Esophagus squamous epithelium (tissue), 5 donors: ENCODE measurements around the gene RAB20. TPM values are rescaled to one million over a fixed set of nuclear protein-coding genes. Genes with fewer than 3 reads are reported as not detected.

Source experiments
- DNase-seq: peaks from one replicate; lab custom pipeline; 2025; lab: John Stamatoyannopoulos, UW
- H3K27ac ChIP-seq, 4 donors: fragments of 200-600 bp; sonication (generic); one replicate each; pipeline ENCODE4 v1.5.1; 2016 to 2019; ENCODE audit warnings: mild to moderate bottlenecking in 1 of 4
- H3K27me3 ChIP-seq, 4 donors: fragments of 200-600 bp; sonication (generic); 1 replicate in 3 of 4; 2 replicates in 1 of 4; pipeline versions ENCODE4 v1.5.1 to v1.6.0; 2017 to 2021; ENCODE audit warnings: antibody characterized with exemption in 1 of 4
- H3K36me3 ChIP-seq, 3 donors: fragments of 200-600 bp; sonication (generic); one replicate each; pipeline ENCODE4 v1.5.1; 2016 to 2019
- H3K4me1 ChIP-seq, 3 donors: fragments of 200-600 bp; sonication (generic); one replicate each; pipeline ENCODE4 v1.5.1; 2017 to 2019
- H3K4me3 ChIP-seq, 4 donors: fragments of 200-600 bp; sonication (generic); 1 replicate in 3 of 4; 2 replicates in 1 of 4; pipeline ENCODE4 v1.5.1; 2016 to 2019; ENCODE audit warnings: mild to moderate bottlenecking in 2 of 4, moderate library complexity in 1 of 4
- H3K9me3 ChIP-seq, 3 donors: fragments of 200-600 bp; sonication (generic); one replicate each; pipeline ENCODE4 v1.5.1; 2016 to 2019
- POLR2A ChIP-seq, 4 donors: fragments of 450-650 bp; IDR thresholded peaks; one replicate each; pipeline ENCODE4 v1.6.1; 2017; ENCODE audit warnings: antibody characterized with exemption in 4 of 4, mild to moderate bottlenecking in 4 of 4, moderate library complexity in 3 of 4
- WGBS, 2 donors: methylation state at CpG; one replicate each; pipeline ENCODE4 v1.1.5; 2018; 5-methylcytosine and 5-hydroxymethylcytosine counted together
- intact Hi-C: fragments of 100-400 bp; cut with DNase I; formaldehyde crosslinking; loops from one replicate; pipeline ENCODE4 v1.15.0; 2022
- total RNA-seq, 4 donors: library from RNA; depleted of rRNA; stranded (reverse); fragments of >200 nt; gene quantifications; one replicate each; pipeline ENCODE4 v1.1.0, GENCODE V29; 2016
- TF ChIP-seq, protein P1 (sequence below), 6 experiments: fragments of 450-650 bp in 4 of 6; fragments of 200-600 bp in 2 of 6; sonication (generic) in 2 of 6; IDR thresholded peaks; one replicate each; pipeline ENCODE4 v1.5.1; 2016 to 2019; ENCODE audit warnings: antibody characterized with exemption in 6 of 6, mild to moderate bottlenecking in 4 of 6, moderate library complexity in 4 of 6
- donor health status: DM: yes; HTN: yes; CAD: no.

The RAB20 gene
- total RNA-seq, 4 donors from 2014 or later: 1.3 to 7.2 (median 4.3) TPM

DNA sequence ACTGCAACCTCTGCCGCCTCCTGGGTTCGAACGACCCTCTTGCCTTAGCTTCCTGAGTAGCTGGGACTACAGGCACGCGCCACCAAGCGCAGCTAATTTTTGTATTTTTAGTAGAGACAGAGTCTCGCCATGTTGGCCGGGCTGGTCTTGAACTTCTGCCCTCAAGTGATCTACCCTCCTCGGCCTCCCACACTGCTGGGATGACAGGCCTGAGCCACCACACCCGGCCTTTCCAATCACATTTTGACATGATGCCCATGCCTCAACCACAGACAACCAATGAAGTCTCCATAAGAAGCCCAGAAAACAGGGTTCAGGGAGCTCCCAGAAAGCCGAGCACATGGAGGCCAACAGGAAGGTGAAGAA lies 11.7 kb downstream of the RAB20 start:
- H3K4me3 ChIP-seq: no peak overlapping the region
- WGBS, 2 donors: 90 to 95% methylated on average over 9 to 11 of the region's 11 CpGs
- no peak for TF ChIP-seq POLR2A (IDR thresholded peaks at IDR 0.05)
- TF ChIP-seq, protein P1, sequence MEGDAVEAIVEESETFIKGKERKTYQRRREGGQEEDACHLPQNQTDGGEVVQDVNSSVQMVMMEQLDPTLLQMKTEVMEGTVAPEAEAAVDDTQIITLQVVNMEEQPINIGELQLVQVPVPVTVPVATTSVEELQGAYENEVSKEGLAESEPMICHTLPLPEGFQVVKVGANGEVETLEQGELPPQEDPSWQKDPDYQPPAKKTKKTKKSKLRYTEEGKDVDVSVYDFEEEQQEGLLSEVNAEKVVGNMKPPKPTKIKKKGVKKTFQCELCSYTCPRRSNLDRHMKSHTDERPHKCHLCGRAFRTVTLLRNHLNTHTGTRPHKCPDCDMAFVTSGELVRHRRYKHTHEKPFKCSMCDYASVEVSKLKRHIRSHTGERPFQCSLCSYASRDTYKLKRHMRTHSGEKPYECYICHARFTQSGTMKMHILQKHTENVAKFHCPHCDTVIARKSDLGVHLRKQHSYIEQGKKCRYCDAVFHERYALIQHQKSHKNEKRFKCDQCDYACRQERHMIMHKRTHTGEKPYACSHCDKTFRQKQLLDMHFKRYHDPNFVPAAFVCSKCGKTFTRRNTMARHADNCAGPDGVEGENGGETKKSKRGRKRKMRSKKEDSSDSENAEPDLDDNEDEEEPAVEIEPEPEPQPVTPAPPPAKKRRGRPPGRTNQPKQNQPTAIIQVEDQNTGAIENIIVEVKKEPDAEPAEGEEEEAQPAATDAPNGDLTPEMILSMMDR (IDR thresholded peaks at IDR 0.05): no peak
- H3K27ac ChIP-seq: no peak overlapping the region
- intact Hi-C loops: no loop called here
- no peak for DNase-seq
- no peaks in the 10 kb centered on the region for H3K27me3 ChIP-seq
- peaks cover 0 to 16% (median 2%) of the 10 kb centered on the region in 3 donors for H3K4me1 ChIP-seq
- no peaks in the 10 kb centered on the region for H3K9me3 ChIP-seq
- H3K36me3 ChIP-seq: no peaks in the 10 kb centered on the region

DNA sequence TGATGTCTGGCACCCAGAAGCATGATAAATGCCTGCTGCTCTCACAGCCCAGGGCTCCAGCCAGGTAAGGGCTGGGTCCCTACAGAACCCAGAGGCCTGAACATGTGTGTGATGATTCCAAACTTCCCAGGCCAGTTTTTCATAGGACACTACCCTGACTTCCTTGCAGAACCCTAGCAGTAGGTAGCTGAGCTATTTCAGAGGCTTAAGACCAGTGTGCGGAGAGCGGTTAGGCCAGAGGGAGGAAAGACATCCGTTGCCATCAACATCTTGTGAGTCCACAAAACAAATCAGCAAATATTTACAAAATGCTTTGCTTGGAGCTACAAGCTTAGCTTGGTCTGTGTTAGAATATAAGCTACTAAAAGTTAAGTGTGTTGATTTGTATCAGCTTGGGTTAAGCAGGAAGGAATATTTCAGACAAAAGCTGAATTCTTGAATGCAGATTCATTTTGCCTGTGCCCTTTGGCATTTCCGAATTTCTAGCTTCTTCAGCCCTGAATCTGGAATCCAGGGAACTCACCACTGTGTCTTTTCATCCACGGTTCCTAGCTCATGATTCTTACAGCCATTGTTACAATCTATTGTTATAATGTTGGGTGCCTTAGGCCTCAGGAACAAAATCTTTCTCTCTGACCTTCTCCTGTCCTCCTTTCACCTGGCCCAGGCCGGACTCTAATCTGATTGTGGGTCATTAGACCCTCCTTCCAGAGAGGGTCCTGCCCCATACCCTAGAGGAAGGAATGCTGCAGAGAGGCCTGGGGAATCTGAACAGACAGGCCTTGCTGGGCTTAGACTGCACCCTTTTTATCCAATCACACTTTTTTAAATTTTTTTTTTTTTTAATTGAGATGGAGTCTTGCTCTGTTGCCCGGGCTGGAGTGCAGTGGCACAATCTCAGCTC lies 12.4 kb downstream of the RAB20 start:
- H3K27me3 ChIP-seq: no peaks in the 10 kb centered on the region
- H3K4me1 ChIP-seq: peaks cover 0 to 16% (median 2%) of the 10 kb centered on the region in 3 donors
- no peak overlapping the region for H3K27ac ChIP-seq
- TF ChIP-seq, protein P1 (IDR thresholded peaks at IDR 0.05): no peak
- TF ChIP-seq POLR2A (IDR thresholded peaks at IDR 0.05): no peak
- 76 to 80% methylated on average over 6 to 7 of the region's 7 CpGs for WGBS, 2 donors
- H3K36me3 ChIP-seq: no peaks in the 10 kb centered on the region
- intact Hi-C loops: no loop called here
- no peak overlapping the region for H3K4me3 ChIP-seq
- no peaks in the 10 kb centered on the region for H3K9me3 ChIP-seq
- DNase-seq: no peak

DNA sequence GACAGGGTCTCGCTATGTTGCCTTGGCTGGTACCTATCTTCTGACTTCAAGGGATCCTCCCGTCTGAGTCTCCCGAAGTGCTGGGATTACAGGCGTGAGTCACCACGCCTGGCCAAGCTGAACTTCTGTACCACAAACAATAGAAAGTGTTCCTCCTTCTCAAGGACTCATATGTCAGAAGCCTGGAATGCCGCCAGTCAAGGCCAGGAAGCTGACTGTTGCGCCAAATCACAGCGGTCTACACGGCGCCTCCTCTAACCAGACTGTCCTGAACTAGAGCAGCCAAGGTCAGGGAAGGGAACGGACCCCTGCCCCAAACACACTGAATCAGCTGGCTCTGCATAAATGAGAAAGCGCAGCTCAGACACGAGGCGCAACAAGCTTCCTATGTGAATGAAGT lies 14.6 kb downstream of the RAB20 start:
- Histone ChIP-seq H3K4me1 (peaks cover 0 to 24% (median 2%) of the 10 kb centered on the region in 3 donors), H3K27ac (peak overlapping the region in 2 of 4 donors; percentile 16 to 42)
- TF ChIP-seq, protein P1 (IDR thresholded peaks at IDR 0.05): no peak
- no peak for TF ChIP-seq POLR2A (IDR thresholded peaks at IDR 0.05)

DNA sequence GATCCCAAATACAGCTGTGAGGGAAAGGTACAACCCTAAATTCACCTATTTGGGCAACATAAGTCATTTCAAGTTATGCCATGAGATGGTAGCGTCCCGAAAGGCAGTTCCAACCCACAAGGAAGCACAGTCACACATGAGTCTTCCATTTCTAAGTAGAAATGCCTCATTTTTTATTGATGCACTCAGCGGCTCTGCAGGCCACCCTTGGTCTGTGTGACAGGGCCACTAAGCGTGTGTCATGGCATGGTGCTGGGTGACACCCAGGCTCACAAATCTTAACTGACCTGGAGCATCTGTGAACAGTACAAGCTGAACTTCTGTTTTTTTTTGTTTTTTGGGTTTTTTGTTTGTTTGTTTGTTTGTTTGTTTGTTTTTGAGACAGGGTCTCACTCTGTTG lies 15.1 kb downstream of the RAB20 start:
- Histone ChIP-seq H3K27me3 (no peaks in the 10 kb centered on the region), H3K36me3 (no peaks in the 10 kb centered on the region), H3K27ac (peak overlapping the region in 1 of 4 donors; percentile 16), H3K4me1 (peaks cover 0 to 29% (median 2%) of the 10 kb centered on the region in 3 donors), H3K9me3 (no peaks in the 10 kb centered on the region), H3K4me3 (no peak overlapping the region)
- DNase-seq: no peak
- intact Hi-C loops: no loop called here
- 87 to 96% methylated on average over 4 of the region's 4 CpGs for WGBS, 2 donors
- no peak for TF ChIP-seq POLR2A (IDR thresholded peaks at IDR 0.05)
- TF ChIP-seq, protein P1 (IDR thresholded peaks at IDR 0.05): no peak

More for the DNA sequence above, 14.6 kb downstream of the RAB20 start:
- peak; percentile 28 for DNase-seq
- no peak overlapping the region for H3K4me3 ChIP-seq
- 51 to 66% methylated on average over 5 to 9 of the region's 14 CpGs for WGBS, 2 donors
- H3K27me3 ChIP-seq: no peaks in the 10 kb centered on the region
- no peaks in the 10 kb centered on the region for H3K9me3 ChIP-seq
- intact Hi-C loops: no loop called here
- no peaks in the 10 kb centered on the region for H3K36me3 ChIP-seq

DNA sequence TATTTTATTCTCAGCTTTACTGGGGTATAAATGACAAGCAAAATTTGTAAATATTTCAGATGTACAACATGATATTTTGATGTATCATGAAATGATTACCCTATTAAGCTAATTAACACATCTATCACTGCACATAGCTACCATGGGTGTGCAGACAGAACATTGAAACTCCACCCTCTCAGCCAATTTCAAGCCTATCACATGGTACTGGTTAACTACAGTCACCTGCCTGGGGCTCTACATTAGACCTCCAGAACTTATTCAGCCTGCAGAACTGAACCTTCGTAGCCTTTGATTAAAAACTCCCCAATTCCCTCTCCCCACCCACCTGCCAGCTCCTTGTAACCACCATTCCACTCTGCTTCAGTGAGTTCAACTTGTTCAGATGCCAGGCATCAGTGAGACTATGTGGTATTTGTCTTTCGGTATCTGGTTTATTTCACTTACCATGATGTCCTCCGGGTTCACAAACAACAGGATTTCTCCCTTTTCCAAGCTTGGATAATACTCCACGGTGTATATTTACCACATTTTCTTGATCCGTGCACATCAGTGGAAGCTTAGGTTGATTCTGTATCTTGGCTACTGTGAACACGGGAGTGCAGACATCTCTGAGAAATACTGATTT lies 19.2 kb downstream of the RAB20 start:
- intact Hi-C loops: no loop called here
- Histone ChIP-seq H3K27ac (peak overlapping the region in 1 of 4 donors; percentile 51), H3K4me3 (no peak overlapping the region), H3K36me3 (no peaks in the 10 kb centered on the region), H3K4me1 (peaks cover 0 to 39% (median 9%) of the 10 kb centered on the region in 3 donors), H3K27me3 (no peaks in the 10 kb centered on the region), H3K9me3 (no peaks in the 10 kb centered on the region)
- no peak for TF ChIP-seq POLR2A (IDR thresholded peaks at IDR 0.05)
- TF ChIP-seq, protein P1 (IDR thresholded peaks at IDR 0.05): no peak
- 80 to 84% methylated on average over 6 of the region's 6 CpGs for whole genome bisulfite sequencing, 2 donors
- DNase-seq: no peak
